CD14-positive monocyte (primary cell): ENCODE measurements around the gene IKZF1. TPM values are rescaled to one million over a fixed set of nuclear protein-coding genes. Genes with fewer than 3 reads are reported as not detected.

ENCODE experiments used
- DNase-seq, 3 donors: peaks; one replicate each; pipeline ENCODE4 v3.0.0-alpha.2; 2011 to 2022
- H2AFZ ChIP-seq: 2 replicates; pipeline ENCODE4 v1.6.0; 2012; ENCODE audit warnings: mild to moderate bottlenecking, low read depth, low read length, inconsistent platforms; ENCODE audit not compliant: insufficient read depth, poor library complexity, severe bottlenecking
- H3K27ac ChIP-seq, 2 donors: 1 replicate in 1 of 2; 2 replicates in 1 of 2; pipeline ENCODE4 v1.5.1; 2012 to 2013; ENCODE audit warnings: low read length in 2 of 2, control low read depth in 1 of 2, inconsistent platforms in 1 of 2, low read depth in 1 of 2, mild to moderate bottlenecking in 1 of 2
- H3K27me3 ChIP-seq, 2 donors: one replicate each; pipeline versions ENCODE4 v1.6.0 to v1.6.1; 2011 to 2013; ENCODE audit warnings: low read length in 2 of 2; ENCODE audit not compliant: control insufficient read depth in 2 of 2, insufficient read depth in 2 of 2
- H3K36me3 ChIP-seq, 2 donors: replicated peaks in 1 of 2; 1 replicate in 1 of 2; 2 replicates in 1 of 2; pipeline versions ENCODE4 v1.5.1 to v1.6.1; 2012 to 2013; ENCODE audit warnings: low read length in 2 of 2, control low read depth in 1 of 2, inconsistent platforms in 1 of 2, mild to moderate bottlenecking in 1 of 2; ENCODE audit not compliant: insufficient read depth in 2 of 2, control insufficient read depth in 1 of 2
- H3K4me1 ChIP-seq, 2 donors: 1 replicate in 1 of 2; 2 replicates in 1 of 2; pipeline versions ENCODE4 v1.5.1 to v1.6.1; 2012 to 2013; ENCODE audit warnings: low read length in 2 of 2, control low read depth in 1 of 2, inconsistent platforms in 1 of 2, mild to moderate bottlenecking in 1 of 2, moderate library complexity in 1 of 2; ENCODE audit not compliant: insufficient read depth in 2 of 2, control insufficient read depth in 1 of 2
- H3K4me2 ChIP-seq: replicated peaks from 2 replicates; pipeline ENCODE3; 2012; ENCODE audit warnings: low read length, moderate library complexity, mild to moderate bottlenecking; ENCODE audit not compliant: poor library complexity, severe bottlenecking; ENCODE audit errors: extremely low read depth
- H3K4me3 ChIP-seq, 3 experiments: fragments of 200-600 bp in 1 of 3; sonication (generic) in 1 of 3; replicated peaks in 1 of 3; 1 replicate in 2 of 3; 2 replicates in 1 of 3; pipeline ENCODE4 v1.5.1; 2011 to 2013; ENCODE audit warnings: low read length in 3 of 3, mild to moderate bottlenecking in 3 of 3, control low read depth in 2 of 3, low read depth in 2 of 3, inconsistent platforms in 1 of 3, moderate library complexity in 1 of 3
- H3K79me2 ChIP-seq: 2 replicates; pipeline ENCODE4 v1.6.0; 2012; ENCODE audit warnings: mild to moderate bottlenecking, control low read depth, inconsistent platforms, low read length, moderate library complexity; ENCODE audit not compliant: insufficient read depth
- H3K9ac ChIP-seq: 2 replicates; pipeline ENCODE4 v1.6.0; 2017; ENCODE audit warnings: low read length, mild to moderate bottlenecking; ENCODE audit not compliant: insufficient read depth, poor library complexity, severe bottlenecking
- H3K9me3 ChIP-seq, 2 donors: replicated peaks in 1 of 2; 1 replicate in 1 of 2; 2 replicates in 1 of 2; pipeline versions ENCODE4 v1.5.1 to v1.6.1; 2012 to 2013; ENCODE audit warnings: low read length in 2 of 2, control low read depth in 1 of 2; ENCODE audit not compliant: control insufficient read depth in 1 of 2, insufficient read depth in 1 of 2
- H4K20me1 ChIP-seq: 2 replicates; pipeline ENCODE4 v1.6.0; 2012; ENCODE audit warnings: mild to moderate bottlenecking, low read length, control low read depth, moderate library complexity; ENCODE audit not compliant: insufficient read depth
- H3K27ac Mint-ChIP-seq, 7 donors: one replicate each; pipeline ENCODE4 v1.8.0; 2020; ENCODE audit warnings: mild to moderate bottlenecking in 7 of 7, mixed read lengths in 7 of 7, moderate library complexity in 6 of 7, inconsistent platforms in 2 of 7
- H3K27me3 Mint-ChIP-seq, 3 donors: one replicate each; pipeline ENCODE4 v1.8.0; 2021 to 2022; ENCODE audit warnings: low read depth in 3 of 3, mild to moderate bottlenecking in 3 of 3, mixed read lengths in 3 of 3, moderate library complexity in 3 of 3, inconsistent platforms in 1 of 3
- H3K36me3 Mint-ChIP-seq, 2 donors: one replicate each; pipeline ENCODE4 v1.8.0; 2020; ENCODE audit warnings: mixed read lengths in 2 of 2, inconsistent platforms in 1 of 2, mild to moderate bottlenecking in 1 of 2
- H3K4me1 Mint-ChIP-seq: one replicate; pipeline ENCODE4 v1.8.0; 2020; ENCODE audit warnings: mild to moderate bottlenecking, mixed read lengths
- H3K4me3 Mint-ChIP-seq, 2 donors: one replicate each; pipeline ENCODE4 v1.8.0; 2020; ENCODE audit warnings: mild to moderate bottlenecking in 2 of 2, mixed read lengths in 2 of 2, moderate library complexity in 1 of 2
- H3K9me3 Mint-ChIP-seq, 7 donors: one replicate each; pipeline ENCODE4 v1.8.0; 2020 to 2022; ENCODE audit warnings: mixed read lengths in 7 of 7, mild to moderate bottlenecking in 6 of 7, moderate library complexity in 6 of 7, inconsistent platforms in 2 of 7
- WGBS: methylation state at CpG from one replicate; pipeline ENCODE4 v1.1.5; 2013; ENCODE audit warnings: missing lambda C conversion rate; ENCODE audit not compliant: insufficient coverage; 5-methylcytosine and 5-hydroxymethylcytosine counted together
- intact Hi-C, 2 donors: fragments of 100-400 bp; cut with micrococcal nuclease; formaldehyde crosslinking; loops; one replicate each; pipeline versions ENCODE4 v1.15.0 to v1.15.1; 2023
- polyA plus RNA-seq, 3 donors: library from polyadenylated mRNA; depleted of rRNA in 1 of 3; unstranded in 2 of 3; stranded (reverse) in 1 of 3; fragments of 300-500 nt in 2 of 3; fragments of >200 nt in 1 of 3; fragmentation: Illumina TruSeq in 2 of 3; gene quantifications; 1 replicate in 2 of 3; 2 replicates in 1 of 3; pipeline ENCODE4 v1.2.3, GENCODE V29; 2012 to 2021
- TF ChIP-seq, protein P1 (sequence below): fragments of 200-600 bp; IDR thresholded peaks from one replicate; pipeline ENCODE4 v1.8.0; 2022; ENCODE audit warnings: antibody characterized with exemption, mild to moderate bottlenecking

Gene IKZF1
- polyA plus RNA-seq, 3 donors = 38.4 to 130 (median 80.2) TPM

DNA sequence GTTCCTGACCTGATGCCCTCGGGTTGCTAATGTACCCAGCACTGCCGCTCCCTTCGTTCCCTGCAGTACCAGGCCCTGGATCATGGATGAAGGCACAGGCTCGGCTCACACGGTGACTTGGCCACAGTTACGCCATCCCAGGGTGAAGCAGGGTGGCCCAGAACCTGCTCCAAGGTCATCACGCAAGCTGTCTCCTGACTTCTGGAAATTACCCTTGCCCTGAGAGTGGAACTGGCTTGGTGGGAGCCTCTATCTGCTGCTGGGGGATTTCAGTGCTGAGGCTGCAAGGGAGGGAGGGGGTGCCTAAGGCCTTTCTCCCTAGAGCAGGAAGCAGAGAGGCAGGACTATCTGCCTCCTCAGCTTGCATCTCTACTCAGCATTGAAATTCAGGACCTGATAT lies 109.0 kb downstream of the IKZF1 start:
- Mint-ChIP-seq H3K36me3 (peaks cover under 1 to 4% of the 10 kb centered on the region in 2 donors), H3K27ac (peak overlapping the region; percentile 50 to 90 (median 70)), H3K27me3 (no peaks in the 10 kb centered on the region), H3K4me3 (no peak overlapping the region), H3K4me1 (peaks cover 98% of the 10 kb centered on the region), H3K9me3 (peaks cover 0 to 2% (median 0%) of the 10 kb centered on the region in 7 donors)
- intact Hi-C loops = loop anchor here in 1 of 2 donors (10.0 kb wide), 1 partner anchor 109 kb away; the partner anchor contains the start of gene IKZF1
- Histone ChIP-seq H3K9me3 (no peaks in the 10 kb centered on the region), H4K20me1 (no peaks in the 10 kb centered on the region), H3K4me3 (peak overlapping the region in 1 of 3 experiments; percentile 32), H3K4me1 (peaks cover 99 to 100% of the 10 kb centered on the region in 2 donors), H3K4me2 (no peak overlapping the region), H3K9ac (no peak overlapping the region), H2AFZ (no peak overlapping the region), H3K79me2 (no peaks in the 10 kb centered on the region), H3K27me3 (no peaks in the 10 kb centered on the region), H3K36me3 (no peaks in the 10 kb centered on the region), H3K27ac (peak overlapping the region; percentile 42 to 72)
- DNase-seq = peak in 1 of 3 donors; percentile 64
- TF ChIP-seq, protein P1, sequence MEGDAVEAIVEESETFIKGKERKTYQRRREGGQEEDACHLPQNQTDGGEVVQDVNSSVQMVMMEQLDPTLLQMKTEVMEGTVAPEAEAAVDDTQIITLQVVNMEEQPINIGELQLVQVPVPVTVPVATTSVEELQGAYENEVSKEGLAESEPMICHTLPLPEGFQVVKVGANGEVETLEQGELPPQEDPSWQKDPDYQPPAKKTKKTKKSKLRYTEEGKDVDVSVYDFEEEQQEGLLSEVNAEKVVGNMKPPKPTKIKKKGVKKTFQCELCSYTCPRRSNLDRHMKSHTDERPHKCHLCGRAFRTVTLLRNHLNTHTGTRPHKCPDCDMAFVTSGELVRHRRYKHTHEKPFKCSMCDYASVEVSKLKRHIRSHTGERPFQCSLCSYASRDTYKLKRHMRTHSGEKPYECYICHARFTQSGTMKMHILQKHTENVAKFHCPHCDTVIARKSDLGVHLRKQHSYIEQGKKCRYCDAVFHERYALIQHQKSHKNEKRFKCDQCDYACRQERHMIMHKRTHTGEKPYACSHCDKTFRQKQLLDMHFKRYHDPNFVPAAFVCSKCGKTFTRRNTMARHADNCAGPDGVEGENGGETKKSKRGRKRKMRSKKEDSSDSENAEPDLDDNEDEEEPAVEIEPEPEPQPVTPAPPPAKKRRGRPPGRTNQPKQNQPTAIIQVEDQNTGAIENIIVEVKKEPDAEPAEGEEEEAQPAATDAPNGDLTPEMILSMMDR = no peak
- WGBS = 58% methylated on average over 7 of the region's 7 CpGs

DNA sequence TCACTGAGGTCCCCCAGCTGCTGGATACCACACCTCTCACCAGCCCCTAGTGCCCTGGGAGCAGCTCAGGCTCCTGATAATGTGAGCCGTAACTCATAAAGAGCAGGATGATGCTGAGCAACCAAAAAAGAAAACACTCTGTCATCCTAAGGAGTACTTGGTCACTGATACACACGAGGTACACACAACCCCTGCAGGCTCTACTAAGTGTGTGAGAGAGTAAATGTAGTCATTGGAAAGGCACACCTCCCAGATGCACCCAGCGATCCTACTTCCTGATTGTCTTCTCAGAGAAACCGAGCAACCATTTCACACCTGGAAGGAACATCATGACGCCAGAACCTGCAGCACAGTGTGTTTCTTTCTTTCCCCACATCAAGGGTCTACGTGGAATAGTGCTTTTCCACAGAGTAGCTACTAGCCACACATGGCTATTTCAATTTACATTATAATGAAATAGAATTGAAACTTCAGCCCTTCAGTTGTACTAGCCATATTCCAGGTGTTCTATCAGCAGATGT lies 111.4 kb downstream of the IKZF1 start:
- TF ChIP-seq, protein P1 = no peak
- H2AFZ ChIP-seq = no peak overlapping the region
- WGBS = 58% methylated on average over 2 of the region's 6 CpGs
- no peaks in the 10 kb centered on the region for H3K27me3 ChIP-seq
- peaks cover 75 to 77% of the 10 kb centered on the region in 2 donors for H3K4me1 ChIP-seq
- intact Hi-C loops = loop anchor here in 1 of 2 donors (5.0 to 10.0 kb wide), 2 partner anchors 111 to 204 kb away; partner anchors contain the start of gene IKZF1
- H3K4me2 ChIP-seq = peak overlapping the region; percentile 73
- Mint-ChIP-seq H3K27me3 (peaks cover 0 to 3% (median under 1%) of the 10 kb centered on the region in 3 donors), H3K27ac (peak overlapping the region; percentile 87 to 97 (median 89)), H3K36me3 (peaks cover 0 to 4% of the 10 kb centered on the region in 2 donors), H3K4me1 (peaks cover 76% of the 10 kb centered on the region), H3K4me3 (peak overlapping the region; percentile 67 to 85), H3K9me3 (peaks cover 0 to 2% (median 0%) of the 10 kb centered on the region in 7 donors)
- no peaks in the 10 kb centered on the region for H3K36me3 ChIP-seq
- no peaks in the 10 kb centered on the region for H3K79me2 ChIP-seq
- peak overlapping the region; percentile 3 to 65 (median 33) for H3K4me3 ChIP-seq
- no peaks in the 10 kb centered on the region for H3K9me3 ChIP-seq
- DNase-seq = no peak
- peak overlapping the region; percentile 55 to 72 for H3K27ac ChIP-seq
- H4K20me1 ChIP-seq = no peaks in the 10 kb centered on the region
- no peak overlapping the region for H3K9ac ChIP-seq
